Measurements from ENCODE around the gene PELI1.

- TF ChIP-seq POLR2A (IDR thresholded peaks at IDR 0.05; ENCODE audit: low read depth, low read length) (no peak), EZH2 (IDR thresholded peaks at IDR 0.05; ENCODE audit: borderline replicate concordance, low read depth, low read length, severe bottlenecking) (no peak), POLR2AphosphoS5 (IDR thresholded peaks at IDR 0.05; ENCODE audit: insufficient read depth, low read depth, low read length) (no peak), MYC (IDR thresholded peaks at IDR 0.05; ENCODE audit: low read depth, low read length) (no peak), GATA2 (IDR thresholded peaks at IDR 0.05; ENCODE audit: insufficient read depth, insufficient read length, low read depth, low read length) (peak; percentile 24), FOS (IDR thresholded peaks at IDR 0.05; ENCODE audit: borderline replicate concordance, insufficient read depth, low read length) (peak; percentile 51), JUN (IDR thresholded peaks at IDR 0.05; ENCODE audit: borderline replicate concordance, insufficient read depth, insufficient read length, low read depth) (peak; percentile 38)
- TF ChIP-seq, protein P1, sequence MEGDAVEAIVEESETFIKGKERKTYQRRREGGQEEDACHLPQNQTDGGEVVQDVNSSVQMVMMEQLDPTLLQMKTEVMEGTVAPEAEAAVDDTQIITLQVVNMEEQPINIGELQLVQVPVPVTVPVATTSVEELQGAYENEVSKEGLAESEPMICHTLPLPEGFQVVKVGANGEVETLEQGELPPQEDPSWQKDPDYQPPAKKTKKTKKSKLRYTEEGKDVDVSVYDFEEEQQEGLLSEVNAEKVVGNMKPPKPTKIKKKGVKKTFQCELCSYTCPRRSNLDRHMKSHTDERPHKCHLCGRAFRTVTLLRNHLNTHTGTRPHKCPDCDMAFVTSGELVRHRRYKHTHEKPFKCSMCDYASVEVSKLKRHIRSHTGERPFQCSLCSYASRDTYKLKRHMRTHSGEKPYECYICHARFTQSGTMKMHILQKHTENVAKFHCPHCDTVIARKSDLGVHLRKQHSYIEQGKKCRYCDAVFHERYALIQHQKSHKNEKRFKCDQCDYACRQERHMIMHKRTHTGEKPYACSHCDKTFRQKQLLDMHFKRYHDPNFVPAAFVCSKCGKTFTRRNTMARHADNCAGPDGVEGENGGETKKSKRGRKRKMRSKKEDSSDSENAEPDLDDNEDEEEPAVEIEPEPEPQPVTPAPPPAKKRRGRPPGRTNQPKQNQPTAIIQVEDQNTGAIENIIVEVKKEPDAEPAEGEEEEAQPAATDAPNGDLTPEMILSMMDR (IDR thresholded peaks at IDR 0.05; ENCODE audit: extremely low read depth in 1 of 2, insufficient read depth in 1 of 2, low read depth in 1 of 2, low read length in 2 of 2), result no peak
Measured at GRCh38 chr2:64137567-64137966, 6.7 kb downstream of the PELI1 start.
